H9 (cell line): ENCODE measurements around the gene WFDC1. TPM values are rescaled to one million over a fixed set of nuclear protein-coding genes. Genes with fewer than 3 reads are reported as not detected.

Source experiments
- DNase-seq: peaks from one replicate; pipeline ENCODE4 v3.0.0-alpha.2; 2017
- H2AFZ ChIP-seq: one replicate; pipeline ENCODE4 v1.6.1; 2013; ENCODE audit warnings: mild to moderate bottlenecking, low read length, control low read depth, moderate library complexity
- H2AK5ac ChIP-seq: 2 replicates; pipeline ENCODE4 v1.6.1; 2013; ENCODE audit warnings: low read length, control low read depth, mixed read lengths; ENCODE audit not compliant: insufficient read length
- H2BK120ac ChIP-seq: one replicate; pipeline ENCODE4 v1.6.1; 2013; ENCODE audit warnings: low read depth, mild to moderate bottlenecking, low read length, control low read depth, inconsistent platforms; ENCODE audit not compliant: poor library complexity, severe bottlenecking
- H2BK12ac ChIP-seq: 2 replicates; pipeline ENCODE4 v1.6.1; 2013; ENCODE audit warnings: low read length, control low read depth, mixed read lengths, low read depth; ENCODE audit not compliant: insufficient read length
- H2BK15ac ChIP-seq: 2 replicates; pipeline ENCODE4 v1.6.1; 2013; ENCODE audit warnings: low read depth, low read length, control low read depth
- H2BK20ac ChIP-seq: one replicate; pipeline ENCODE4 v1.6.1; 2013; ENCODE audit warnings: low read depth, mild to moderate bottlenecking, low read length, control low read depth, inconsistent platforms; ENCODE audit not compliant: poor library complexity, severe bottlenecking
- H2BK5ac ChIP-seq: 2 replicates; pipeline ENCODE4 v1.6.1; 2013; ENCODE audit warnings: low read length, control low read depth, mixed read lengths; ENCODE audit not compliant: insufficient read length
- H3K14ac ChIP-seq: 2 replicates; pipeline ENCODE4 v1.6.1; 2013; ENCODE audit warnings: low read length, control low read depth; ENCODE audit not compliant: insufficient read depth
- H3K18ac ChIP-seq: 2 replicates; pipeline ENCODE4 v1.6.1; 2013; ENCODE audit warnings: low read depth, mild to moderate bottlenecking, mixed read lengths, low read length, control low read depth; ENCODE audit not compliant: insufficient read length
- H3K23ac ChIP-seq: 2 replicates; pipeline ENCODE4 v1.6.1; 2013; ENCODE audit warnings: low read length, control low read depth, mixed read lengths, low read depth; ENCODE audit not compliant: insufficient read length
- H3K23me2 ChIP-seq: 2 replicates; pipeline ENCODE4 v1.6.1; 2013; ENCODE audit warnings: low read depth, mild to moderate bottlenecking, mixed read lengths, low read length, control low read depth; ENCODE audit not compliant: insufficient read length, poor library complexity, severe bottlenecking
- H3K27ac ChIP-seq: 2 replicates; pipeline ENCODE4 v1.5.1; 2013; ENCODE audit warnings: low read length, control low read depth, mixed read lengths, low read depth; ENCODE audit not compliant: insufficient read length
- H3K27me3 ChIP-seq: 2 replicates; pipeline ENCODE4 v1.6.1; 2013; ENCODE audit warnings: low read length, control low read depth, inconsistent platforms; ENCODE audit not compliant: insufficient read depth
- H3K4ac ChIP-seq: 2 replicates; pipeline ENCODE4 v1.6.1; 2013; ENCODE audit warnings: low read depth, mild to moderate bottlenecking, control low read depth, inconsistent platforms, low read length, moderate library complexity
- H3K4me1 ChIP-seq: 2 replicates; pipeline ENCODE4 v1.6.1; 2013; ENCODE audit warnings: low read length, control low read depth, inconsistent platforms; ENCODE audit not compliant: insufficient read depth
- H3K4me2 ChIP-seq: 2 replicates; pipeline ENCODE4 v1.6.1; 2013; ENCODE audit warnings: low read length, control low read depth, mixed read lengths; ENCODE audit not compliant: insufficient read length, insufficient read depth
- H3K56ac ChIP-seq: 2 replicates; pipeline ENCODE4 v1.6.1; 2013; ENCODE audit warnings: low read depth, mild to moderate bottlenecking, mixed read lengths, low read length, control low read depth; ENCODE audit not compliant: insufficient read length
- H3K79me1 ChIP-seq: 2 replicates; pipeline ENCODE4 v1.6.1; 2013; ENCODE audit warnings: low read depth, mild to moderate bottlenecking, moderate library complexity, low read length, control low read depth, inconsistent platforms; ENCODE audit not compliant: insufficient read depth, poor library complexity, severe bottlenecking
- H3K79me2 ChIP-seq: 2 replicates; pipeline ENCODE4 v1.6.1; 2013; ENCODE audit warnings: low read length, control low read depth, inconsistent platforms; ENCODE audit not compliant: insufficient read depth
- H3K9ac ChIP-seq: 2 replicates; pipeline ENCODE4 v1.6.1; 2013; ENCODE audit warnings: low read length, control low read depth, mixed read lengths; ENCODE audit not compliant: insufficient read length; ENCODE audit errors: extremely low read depth
- H3K9me3 ChIP-seq: one replicate; pipeline ENCODE4 v1.6.1; 2013; ENCODE audit warnings: low read depth, low read length, inconsistent platforms; ENCODE audit not compliant: control insufficient read depth
- H3T11ph ChIP-seq: one replicate; pipeline ENCODE4 v1.6.1; 2013; ENCODE audit warnings: mild to moderate bottlenecking, low read length, control low read depth, inconsistent platforms
- H4K20me1 ChIP-seq: one replicate; pipeline ENCODE4 v1.6.1; 2013; ENCODE audit not compliant: control insufficient read depth, insufficient read length, insufficient read depth
- H4K5ac ChIP-seq: 2 replicates; pipeline ENCODE4 v1.6.1; 2013; ENCODE audit warnings: low read depth, mild to moderate bottlenecking, mixed read lengths, low read length, control low read depth; ENCODE audit not compliant: insufficient read length
- H4K8ac ChIP-seq: replicated peaks from 2 replicates; pipeline ENCODE4 v1.6.1; 2013; ENCODE audit warnings: low read length, control low read depth, mixed read lengths, low read depth; ENCODE audit not compliant: insufficient read length
- H4K91ac ChIP-seq: 2 replicates; pipeline ENCODE4 v1.6.1; 2013; ENCODE audit warnings: low read depth, mild to moderate bottlenecking, moderate library complexity, mixed read lengths, low read length, control low read depth; ENCODE audit not compliant: insufficient read length
- H3K27ac Mint-ChIP-seq, 3 experiments: 2 replicates in 2 of 3; 3 replicates in 1 of 3; pipeline ENCODE4 v1.8.0; 2020 to 2021; ENCODE audit warnings: mixed read lengths in 3 of 3, mild to moderate bottlenecking in 1 of 3, moderate library complexity in 1 of 3
- H3K27me3 Mint-ChIP-seq: 2 replicates; pipeline ENCODE4 v1.8.0; 2021; ENCODE audit warnings: low read depth, mild to moderate bottlenecking, moderate library complexity, mixed read lengths
- H3K36me3 Mint-ChIP-seq, 3 experiments: 2 replicates in 2 of 3; 3 replicates in 1 of 3; pipeline ENCODE4 v1.8.0; 2020 to 2021; ENCODE audit warnings: low read depth in 3 of 3, mixed read lengths in 3 of 3; ENCODE audit not compliant: insufficient read depth in 1 of 3
- H3K4me1 Mint-ChIP-seq, 2 experiments: 2 replicates each; pipeline ENCODE4 v1.8.0; 2020; ENCODE audit warnings: mixed read lengths in 2 of 2
- H3K4me3 Mint-ChIP-seq, 2 experiments: 2 replicates in 1 of 2; 3 replicates in 1 of 2; pipeline ENCODE4 v1.8.0; 2020 to 2021; ENCODE audit warnings: mild to moderate bottlenecking in 2 of 2, mixed read lengths in 2 of 2, moderate library complexity in 1 of 2
- H3K9me3 Mint-ChIP-seq, 2 experiments: 2 replicates in 1 of 2; 3 replicates in 1 of 2; pipeline ENCODE4 v1.8.0; 2020; ENCODE audit warnings: mild to moderate bottlenecking in 2 of 2, mixed read lengths in 2 of 2, moderate library complexity in 1 of 2
- WGBS: extraction: QIAGEN DNeasy Blood & Tissue Kit; methylation state at CpG from one replicate; pipeline ENCODE4 v1.1.7; 2013; ENCODE audit warnings: missing lambda C conversion rate, low lambda C conversion rate, mixed read lengths; ENCODE audit not compliant: insufficient read length; ENCODE audit errors: extremely low coverage; 5-methylcytosine and 5-hydroxymethylcytosine counted together
- total RNA-seq: library from RNA; stranded (reverse); gene quantifications from 2 replicates; pipeline ENCODE4 v1.2.1, GENCODE V29; 2021
- TF ChIP-seq, protein P1 (sequence below): fragments of 200-600 bp; sonication (generic); conservative IDR thresholded peaks from 3 replicates; pipeline ENCODE4 v1.8.0; 2021; ENCODE audit warnings: antibody characterized with exemption, mild to moderate bottlenecking

The WFDC1 gene
- total RNA-seq, 1 experiment from 2014 or later, result 0.24 TPM

DNA sequence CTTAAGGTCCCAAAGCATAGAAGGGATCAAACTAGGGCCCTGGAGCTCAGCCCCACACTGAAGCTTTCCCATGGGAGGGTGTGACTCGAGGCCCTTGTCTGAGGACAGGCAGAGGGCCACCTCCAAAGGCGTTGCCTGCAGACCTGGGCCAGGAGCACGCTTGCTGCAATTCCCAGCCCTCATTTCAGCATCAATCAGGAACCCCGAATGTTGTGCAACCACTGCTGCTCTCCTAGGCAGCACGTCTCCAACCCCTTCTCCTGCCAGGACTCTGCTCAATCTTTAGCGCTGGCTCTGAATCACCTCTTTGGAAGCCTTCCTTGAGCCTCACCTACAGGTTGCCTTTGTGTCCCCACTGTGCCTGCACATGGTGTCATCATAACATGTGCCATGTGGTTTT is 59.6 kb downstream of the WFDC1 start:
- Histone ChIP-seq H2AK5ac (no peak overlapping the region), H3K9ac (no peak overlapping the region), H4K91ac (no peak overlapping the region), H3K27me3 (no peaks in the 10 kb centered on the region), H2AFZ (no peak overlapping the region), H3K4me1 (no peaks in the 10 kb centered on the region), H3K79me1 (no peaks in the 10 kb centered on the region), H4K20me1 (no peaks in the 10 kb centered on the region), H3K18ac (no peak overlapping the region), H2BK12ac (no peak overlapping the region), H2BK15ac (no peak overlapping the region), H3K23me2 (no peaks in the 10 kb centered on the region), H3K14ac (no peak overlapping the region), H2BK5ac (no peak overlapping the region), H4K5ac (no peak overlapping the region), H4K8ac (no peak overlapping the region), H3K9me3 (no peaks in the 10 kb centered on the region), H3K56ac (no peak overlapping the region), H3K27ac (no peak overlapping the region), H2BK120ac (no peak overlapping the region), H3K79me2 (no peaks in the 10 kb centered on the region), H3K4me2 (no peak overlapping the region), H3K23ac (no peak overlapping the region), H3T11ph (no peak overlapping the region), H2BK20ac (no peak overlapping the region), H3K4ac (no peak overlapping the region)
- TF ChIP-seq, protein P1, sequence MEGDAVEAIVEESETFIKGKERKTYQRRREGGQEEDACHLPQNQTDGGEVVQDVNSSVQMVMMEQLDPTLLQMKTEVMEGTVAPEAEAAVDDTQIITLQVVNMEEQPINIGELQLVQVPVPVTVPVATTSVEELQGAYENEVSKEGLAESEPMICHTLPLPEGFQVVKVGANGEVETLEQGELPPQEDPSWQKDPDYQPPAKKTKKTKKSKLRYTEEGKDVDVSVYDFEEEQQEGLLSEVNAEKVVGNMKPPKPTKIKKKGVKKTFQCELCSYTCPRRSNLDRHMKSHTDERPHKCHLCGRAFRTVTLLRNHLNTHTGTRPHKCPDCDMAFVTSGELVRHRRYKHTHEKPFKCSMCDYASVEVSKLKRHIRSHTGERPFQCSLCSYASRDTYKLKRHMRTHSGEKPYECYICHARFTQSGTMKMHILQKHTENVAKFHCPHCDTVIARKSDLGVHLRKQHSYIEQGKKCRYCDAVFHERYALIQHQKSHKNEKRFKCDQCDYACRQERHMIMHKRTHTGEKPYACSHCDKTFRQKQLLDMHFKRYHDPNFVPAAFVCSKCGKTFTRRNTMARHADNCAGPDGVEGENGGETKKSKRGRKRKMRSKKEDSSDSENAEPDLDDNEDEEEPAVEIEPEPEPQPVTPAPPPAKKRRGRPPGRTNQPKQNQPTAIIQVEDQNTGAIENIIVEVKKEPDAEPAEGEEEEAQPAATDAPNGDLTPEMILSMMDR, result no peak
- H3K4me3 Mint-ChIP-seq, result no peak overlapping the region
- no peaks in the 10 kb centered on the region; a peak in 1 of 7 replicates for H3K36me3 Mint-ChIP-seq
- no peak for DNase-seq
- no peaks in the 10 kb centered on the region; a peak in 1 of 5 replicates for H3K9me3 Mint-ChIP-seq
- no peak overlapping the region for H3K27ac Mint-ChIP-seq
- no CpG with 5 or more reads among the region's 6 CpGs for WGBS
- peaks cover 7 to 21% of the 10 kb centered on the region in 2 experiments; a peak in 3 of 4 replicates for H3K4me1 Mint-ChIP-seq
- peaks cover 4% of the 10 kb centered on the region for H3K27me3 Mint-ChIP-seq
